Neural cell (in vitro differentiated cells): Measurements from ENCODE around the gene TAX1BP3.

Experiments
- EP300 ChIP-seq: fragments of 450-650 bp; conservative IDR thresholded peaks from 2 replicates; pipeline ENCODE4 v1.6.1; 2014; ENCODE audit warnings: antibody characterized with exemption, mild to moderate bottlenecking, moderate library complexity; ENCODE audit not compliant: poor library complexity, severe bottlenecking
- EZH2 ChIP-seq: fragments of 200-600, 300-800 bp; shearing (Covaris generic), sonication (generic); IDR thresholded peaks from 2 replicates; pipeline ENCODE4 v1.6.1; 2014; ENCODE audit warnings: antibody characterized with exemption, low read length, borderline replicate concordance, mild to moderate bottlenecking; ENCODE audit not compliant: insufficient read depth, poor library complexity, severe bottlenecking
- RAD21 ChIP-seq: fragments of 450-650 bp; conservative IDR thresholded peaks from 2 replicates; pipeline ENCODE4 v1.6.1; 2014; ENCODE audit warnings: antibody characterized with exemption, mild to moderate bottlenecking, moderate library complexity
- REST ChIP-seq: IDR thresholded peaks from 2 replicates; pipeline ENCODE4 v1.6.1; 2012; ENCODE audit warnings: borderline replicate concordance
- TF ChIP-seq, protein P1 (sequence below): fragments of 450-650 bp; IDR thresholded peaks from 2 replicates; pipeline ENCODE4 v1.5.1; 2014; ENCODE audit warnings: antibody characterized with exemption, mild to moderate bottlenecking, moderate library complexity; ENCODE audit not compliant: poor library complexity, severe bottlenecking

DNA sequence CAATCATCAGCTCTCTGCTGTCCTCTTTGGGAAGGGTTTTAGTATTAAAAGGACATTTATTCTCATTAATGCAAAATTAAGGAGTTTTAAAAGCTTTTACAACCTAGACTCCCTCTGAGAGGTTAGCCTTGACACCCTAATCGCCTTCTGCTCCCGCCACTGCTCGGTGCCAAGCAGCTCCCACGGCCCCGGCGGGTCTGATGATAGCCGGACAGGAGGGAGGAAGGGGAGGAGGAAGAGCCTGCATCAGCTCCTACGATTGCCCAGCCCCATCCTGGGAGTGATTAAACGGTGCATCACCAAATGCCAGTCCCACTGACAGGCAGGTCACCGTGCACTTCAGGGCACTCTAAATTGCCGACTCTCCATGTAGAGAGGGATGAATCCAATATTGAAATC, 40.6 kb downstream of the TAX1BP3 start:
- no peak for TF ChIP-seq EP300
- TF ChIP-seq, protein P1, sequence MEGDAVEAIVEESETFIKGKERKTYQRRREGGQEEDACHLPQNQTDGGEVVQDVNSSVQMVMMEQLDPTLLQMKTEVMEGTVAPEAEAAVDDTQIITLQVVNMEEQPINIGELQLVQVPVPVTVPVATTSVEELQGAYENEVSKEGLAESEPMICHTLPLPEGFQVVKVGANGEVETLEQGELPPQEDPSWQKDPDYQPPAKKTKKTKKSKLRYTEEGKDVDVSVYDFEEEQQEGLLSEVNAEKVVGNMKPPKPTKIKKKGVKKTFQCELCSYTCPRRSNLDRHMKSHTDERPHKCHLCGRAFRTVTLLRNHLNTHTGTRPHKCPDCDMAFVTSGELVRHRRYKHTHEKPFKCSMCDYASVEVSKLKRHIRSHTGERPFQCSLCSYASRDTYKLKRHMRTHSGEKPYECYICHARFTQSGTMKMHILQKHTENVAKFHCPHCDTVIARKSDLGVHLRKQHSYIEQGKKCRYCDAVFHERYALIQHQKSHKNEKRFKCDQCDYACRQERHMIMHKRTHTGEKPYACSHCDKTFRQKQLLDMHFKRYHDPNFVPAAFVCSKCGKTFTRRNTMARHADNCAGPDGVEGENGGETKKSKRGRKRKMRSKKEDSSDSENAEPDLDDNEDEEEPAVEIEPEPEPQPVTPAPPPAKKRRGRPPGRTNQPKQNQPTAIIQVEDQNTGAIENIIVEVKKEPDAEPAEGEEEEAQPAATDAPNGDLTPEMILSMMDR = no peak
- TF ChIP-seq RAD21 = no peak
- TF ChIP-seq EZH2 = no peak
- no peak for TF ChIP-seq REST
